Testis (tissue), 5 donors: ENCODE measurements around the gene BIN2. TPM values are rescaled to one million over a fixed set of nuclear protein-coding genes. Genes with fewer than 3 reads are reported as not detected.

Experiments used
- DNase-seq: peaks from one replicate; pipeline ENCODE4 v3.0.0-alpha.2; 2019
- H3K27ac ChIP-seq, 2 donors: fragments of 200-600 bp; sonication (generic); one replicate each; pipeline ENCODE4 v1.5.1; 2019
- H3K27me3 ChIP-seq: fragments of 200-600 bp; sonication (generic); one replicate; pipeline ENCODE4 v1.5.1; 2019
- H3K36me3 ChIP-seq: fragments of 200-600 bp; sonication (generic); one replicate; pipeline ENCODE4 v1.5.1; 2017; ENCODE audit warnings: low read depth; ENCODE audit errors: missing control alignments
- H3K4me1 ChIP-seq: fragments of 200-600 bp; sonication (generic); one replicate; pipeline ENCODE4 v1.5.1; 2019
- H3K4me3 ChIP-seq, 2 donors: fragments of 200-600 bp; sonication (generic); one replicate each; pipeline ENCODE4 v1.5.1; 2017 to 2019
- H3K9me3 ChIP-seq: fragments of 200-600 bp; sonication (generic); one replicate; pipeline ENCODE4 v1.5.1; 2017
- CTCF ChIP-seq, 3 experiments: fragments of 450-650 bp in 2 of 3; fragments of 200-600 bp in 1 of 3; sonication (generic) in 1 of 3; IDR thresholded peaks; one replicate each; pipeline ENCODE4 v1.5.1; 2016 to 2019; ENCODE audit warnings: antibody characterized with exemption in 3 of 3, mild to moderate bottlenecking in 2 of 3, moderate library complexity in 1 of 3
- POLR2A ChIP-seq: fragments of 450-650 bp; IDR thresholded peaks from one replicate; pipeline ENCODE4 v1.6.1; 2017; ENCODE audit warnings: antibody characterized with exemption, mild to moderate bottlenecking, moderate library complexity
- WGBS, 2 donors: methylation state at CpG; one replicate each; pipeline ENCODE4 v1.1.5; 2018; 5-methylcytosine and 5-hydroxymethylcytosine counted together
- intact Hi-C: fragments of 100-400 bp; cut with DNase I; formaldehyde crosslinking; loops from one replicate; pipeline ENCODE4 v1.15.1; 2023; ENCODE audit warnings: low total_unique reads
- long read RNA-seq, 2 donors: transcript quantifications; one replicate each; lab custom pipeline, GENCODE V29; 2026
- polyA plus RNA-seq: library from polyadenylated mRNA; stranded (reverse); fragments of 350-450 nt; fragmentation: Illumina TruSeq; extraction: RNeasy Lipid Tissue Mini Kit (QIAGEN cat#74804); gene quantifications from one replicate; pipeline ENCODE4 v1.2.3, GENCODE V29; 2014; ENCODE audit warnings: low read depth, low replicate concordance; ENCODE audit not compliant: insufficient read depth
- total RNA-seq, 2 donors: library from RNA; depleted of rRNA; stranded (reverse); fragments of >200 nt; gene quantifications; one replicate each; pipeline ENCODE4 v1.2.3, GENCODE V29; 2016

Gene BIN2
- 10 to 100 TPM; 10.9 to 13.4 TPM for total RNA-seq
- polyA plus RNA-seq: 29.6 TPM
- long read RNA-seq, donor 1, partial matches to known transcripts: 0 of 1 reads
- long read RNA-seq, donor 1, other reads (novel, unspliced or antisense): 0 of 1 reads
- long read RNA-seq, donor 2, partial matches to known transcripts: 0 of 2 reads
- long read RNA-seq, donor 2, other reads (novel, unspliced or antisense): 0 of 2 reads

- Histone ChIP-seq H3K36me3 (no peaks in the 10 kb centered on the region), H3K4me1 (no peaks in the 10 kb centered on the region), H3K4me3 (peak within 1 kb of the TSS; percentile 41 to 54), H3K9me3 (no peaks in the 10 kb centered on the region), H3K27ac (peak within 1 kb of the TSS; percentile 33 to 75), H3K27me3 (no peaks in the 10 kb centered on the region)
- WGBS, 2 donors: 63 to 67% methylated on average over 45 to 60 of the region's 60 CpGs
- intact Hi-C loops: loop anchor here (10.0 kb wide), 1 partner anchor 489 kb away; no protein-coding TSS in a partner anchor
- peak; percentile 58 for DNase-seq
- TF ChIP-seq POLR2A: no peak
- no peak for TF ChIP-seq CTCF (IDR thresholded peaks at IDR 0.05)
Measured at GRCh38 chr12:51323966-51324895, at the start of gene BIN2. TSS of gene BIN2 (minus strand) at chr12:51324174. CDS start at chr12:51324102, 72 bp downstream.

GRCh38 chr12:51373187-51373586 lies 49.2 kb upstream of the BIN2 start:
- intact Hi-C loops: no loop called here
- no peaks in the 10 kb centered on the region for H3K9me3 ChIP-seq
- no peaks in the 10 kb centered on the region for H3K36me3 ChIP-seq
- peaks cover 9% of the 10 kb centered on the region for H3K4me1 ChIP-seq
- H3K27ac ChIP-seq: no peak overlapping the region
- no peak for DNase-seq
- H3K4me3 ChIP-seq: no peak overlapping the region
- TF ChIP-seq POLR2A: no peak
- TF ChIP-seq CTCF (IDR thresholded peaks at IDR 0.05): no peak
- 85 to 89% methylated on average over 3 of the region's 3 CpGs for WGBS, 2 donors
- H3K27me3 ChIP-seq: no peaks in the 10 kb centered on the region

- Histone ChIP-seq H3K4me3 (no peak overlapping the region), H3K36me3 (no peaks in the 10 kb centered on the region), H3K27me3 (no peaks in the 10 kb centered on the region), H3K9me3 (no peaks in the 10 kb centered on the region), H3K4me1 (peaks cover 9% of the 10 kb centered on the region), H3K27ac (no peak overlapping the region)
- intact Hi-C loops: no loop called here
- TF ChIP-seq POLR2A: no peak
- TF ChIP-seq CTCF (IDR thresholded peaks at IDR 0.05): no peak
- DNase-seq: no peak
- 71 to 85% methylated on average over 2 of the region's 2 CpGs for WGBS, 2 donors
Measured at GRCh38 chr12:51372021-51372420, 48.0 kb upstream of the BIN2 start.

- Histone ChIP-seq H3K36me3 (no peaks in the 10 kb centered on the region), H3K27ac (no peak overlapping the region), H3K4me3 (no peak overlapping the region), H3K4me1 (peaks cover 9% of the 10 kb centered on the region), H3K9me3 (no peaks in the 10 kb centered on the region), H3K27me3 (no peaks in the 10 kb centered on the region)
- TF ChIP-seq CTCF (IDR thresholded peaks at IDR 0.05) (no peak), POLR2A (no peak)
- 36 to 46% methylated on average over 8 of the region's 8 CpGs for WGBS, 2 donors
- peak; percentile 59 for DNase-seq
- intact Hi-C loops: no loop called here
Measured at GRCh38 chr12:51371295-51371953, 47.5 kb upstream of the BIN2 start.
